ENCODE measurements around the gene DARS1.

The DARS1 gene

DNA sequence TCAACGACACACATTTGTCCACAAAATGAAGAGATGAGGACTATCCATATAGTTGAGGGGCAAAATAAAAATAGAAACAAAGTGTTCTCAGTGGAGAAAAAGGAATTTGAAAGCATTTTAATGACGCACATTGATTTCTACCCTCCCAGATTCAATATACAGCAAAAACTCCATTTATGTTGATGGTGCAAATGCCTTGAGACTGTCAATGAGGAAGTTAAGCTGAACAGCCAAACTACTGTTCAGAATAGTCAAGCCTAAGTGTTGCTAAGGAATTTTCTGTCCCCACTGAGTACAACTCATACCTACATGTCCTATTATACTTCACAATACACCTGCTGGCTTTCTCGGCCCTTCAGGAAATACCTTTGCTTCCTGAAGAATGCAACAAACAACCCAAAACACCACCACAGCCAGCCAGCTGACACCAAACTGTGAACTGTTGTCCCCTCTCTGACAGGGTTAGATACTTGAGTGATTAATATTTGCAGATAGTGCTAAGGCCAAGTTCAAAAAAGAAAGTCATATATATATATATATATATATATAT lies 27.8 kb upstream of the DARS1 start:
- Histone ChIP-seq H3K36me3 (ENCODE audit: control insufficient read depth in 2 of 2, insufficient read depth in 1 of 2, low read length in 2 of 2) (no peaks in the 10 kb centered on the region), H3K9me3 (ENCODE audit: control insufficient read depth, insufficient read depth, low read depth, low read length) (no peaks in the 10 kb centered on the region), H3K27ac (ENCODE audit: extremely low read depth, low read depth, low read length) (no peak overlapping the region), H3K4me3 (ENCODE audit: low read depth, low read length) (no peak overlapping the region), H3K4me1 (ENCODE audit: control insufficient read depth, insufficient read depth, low read length) (no peaks in the 10 kb centered on the region)
- ChIA-PET POLR2A (no interaction called here), CTCF (interaction anchor here (0.7 kb wide), 1 partner anchor 112 kb away, joined by 3 read pairs; no protein-coding TSS in a partner anchor)
- TF ChIP-seq, protein P1, sequence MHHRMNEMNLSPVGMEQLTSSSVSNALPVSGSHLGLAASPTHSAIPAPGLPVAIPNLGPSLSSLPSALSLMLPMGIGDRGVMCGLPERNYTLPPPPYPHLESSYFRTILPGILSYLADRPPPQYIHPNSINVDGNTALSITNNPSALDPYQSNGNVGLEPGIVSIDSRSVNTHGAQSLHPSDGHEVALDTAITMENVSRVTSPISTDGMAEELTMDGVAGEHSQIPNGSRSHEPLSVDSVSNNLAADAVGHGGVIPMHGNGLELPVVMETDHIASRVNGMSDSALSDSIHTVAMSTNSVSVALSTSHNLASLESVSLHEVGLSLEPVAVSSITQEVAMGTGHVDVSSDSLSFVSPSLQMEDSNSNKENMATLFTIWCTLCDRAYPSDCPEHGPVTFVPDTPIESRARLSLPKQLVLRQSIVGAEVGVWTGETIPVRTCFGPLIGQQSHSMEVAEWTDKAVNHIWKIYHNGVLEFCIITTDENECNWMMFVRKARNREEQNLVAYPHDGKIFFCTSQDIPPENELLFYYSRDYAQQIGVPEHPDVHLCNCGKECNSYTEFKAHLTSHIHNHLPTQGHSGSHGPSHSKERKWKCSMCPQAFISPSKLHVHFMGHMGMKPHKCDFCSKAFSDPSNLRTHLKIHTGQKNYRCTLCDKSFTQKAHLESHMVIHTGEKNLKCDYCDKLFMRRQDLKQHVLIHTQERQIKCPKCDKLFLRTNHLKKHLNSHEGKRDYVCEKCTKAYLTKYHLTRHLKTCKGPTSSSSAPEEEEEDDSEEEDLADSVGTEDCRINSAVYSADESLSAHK (tag by site-specific recombination; IDR thresholded peaks at IDR 0.05): no peak
- TF ChIP-seq ZNF239 (tag by site-specific recombination; IDR thresholded peaks at IDR 0.05) (no peak), ZNF248 (tag by site-specific recombination; IDR thresholded peaks at IDR 0.05) (no peak), ZNF18 (tag by site-specific recombination; IDR thresholded peaks at IDR 0.05) (no peak), ZNF391 (tag by site-specific recombination; IDR thresholded peaks at IDR 0.05; ENCODE audit: borderline replicate concordance, low read depth) (no peak), ZNF24 (tag by site-specific recombination; IDR thresholded peaks at IDR 0.05) (no peak), ZNF48 (tag by site-specific recombination; IDR thresholded peaks at IDR 0.05) (no peak)
- TF ChIP-seq, protein P2, sequence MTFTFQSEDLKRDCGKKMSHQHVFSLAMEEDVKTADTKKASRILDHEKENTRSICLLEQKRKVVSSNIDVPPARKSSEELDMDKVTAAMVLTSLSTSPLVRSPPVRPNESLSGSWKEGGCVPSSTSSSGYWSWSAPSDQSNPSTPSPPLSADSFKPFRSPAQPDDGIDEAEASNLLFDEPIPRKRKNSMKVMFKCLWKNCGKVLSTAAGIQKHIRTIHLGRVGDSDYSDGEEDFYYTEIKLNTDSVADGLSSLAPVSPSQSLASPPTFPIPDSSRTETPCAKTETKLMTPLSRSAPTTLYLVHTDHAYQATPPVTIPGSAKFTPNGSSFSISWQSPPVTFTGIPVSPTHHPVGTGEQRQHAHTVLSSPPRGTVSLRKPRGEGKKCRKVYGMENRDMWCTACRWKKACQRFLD (tag by site-specific recombination; IDR thresholded peaks at IDR 0.05): no peak
- TF ChIP-seq, protein P3, sequence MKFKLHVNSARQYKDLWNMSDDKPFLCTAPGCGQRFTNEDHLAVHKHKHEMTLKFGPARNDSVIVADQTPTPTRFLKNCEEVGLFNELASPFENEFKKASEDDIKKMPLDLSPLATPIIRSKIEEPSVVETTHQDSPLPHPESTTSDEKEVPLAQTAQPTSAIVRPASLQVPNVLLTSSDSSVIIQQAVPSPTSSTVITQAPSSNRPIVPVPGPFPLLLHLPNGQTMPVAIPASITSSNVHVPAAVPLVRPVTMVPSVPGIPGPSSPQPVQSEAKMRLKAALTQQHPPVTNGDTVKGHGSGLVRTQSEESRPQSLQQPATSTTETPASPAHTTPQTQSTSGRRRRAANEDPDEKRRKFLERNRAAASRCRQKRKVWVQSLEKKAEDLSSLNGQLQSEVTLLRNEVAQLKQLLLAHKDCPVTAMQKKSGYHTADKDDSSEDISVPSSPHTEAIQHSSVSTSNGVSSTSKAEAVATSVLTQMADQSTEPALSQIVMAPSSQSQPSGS (tag by site-specific recombination; IDR thresholded peaks at IDR 0.05; ENCODE audit: low read depth): no peak

DNA sequence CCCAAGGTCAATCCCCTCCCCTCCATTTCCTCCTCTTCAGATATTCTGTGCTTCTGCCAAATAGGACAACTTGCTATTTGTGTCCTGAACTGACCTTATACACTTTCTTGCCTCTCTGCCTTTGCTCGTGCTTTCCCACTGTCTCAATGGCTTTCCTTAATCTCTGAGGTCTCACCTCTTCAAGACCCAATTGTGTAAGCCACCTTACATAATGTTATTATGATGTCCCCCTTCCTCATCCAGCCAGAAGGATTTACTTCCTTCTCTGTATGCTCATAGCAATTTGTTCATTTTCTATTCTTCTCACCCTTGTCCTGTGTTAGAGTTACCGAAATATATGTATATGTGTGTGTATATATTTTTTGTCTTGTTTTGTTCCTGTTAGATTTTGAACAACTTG lies 26.9 kb upstream of the DARS1 start:
- ChIA-PET CTCF (no interaction called here), POLR2A (no interaction called here)
- Histone ChIP-seq H3K4me3 (ENCODE audit: low read depth, low read length) (no peak overlapping the region), H3K4me1 (ENCODE audit: control insufficient read depth, insufficient read depth, low read length) (no peaks in the 10 kb centered on the region), H3K9me3 (ENCODE audit: control insufficient read depth, insufficient read depth, low read depth, low read length) (no peaks in the 10 kb centered on the region), H3K27ac (ENCODE audit: extremely low read depth, low read depth, low read length) (no peak overlapping the region), H3K36me3 (ENCODE audit: control insufficient read depth in 2 of 2, insufficient read depth in 1 of 2, low read length in 2 of 2) (no peaks in the 10 kb centered on the region)
- no peak for TF ChIP-seq ZFP69B (tag by site-specific recombination; IDR thresholded peaks at IDR 0.05)
- TF ChIP-seq ZNF747 (tag by site-specific recombination; IDR thresholded peaks at IDR 0.05): no peak
- TF ChIP-seq EGR2 (tag by site-specific recombination; IDR thresholded peaks at IDR 0.05; ENCODE audit: low read depth): no peak
- TF ChIP-seq KLF16 (tag by site-specific recombination; IDR thresholded peaks at IDR 0.05): no peak
- TF ChIP-seq SALL2 (tag by site-specific recombination; IDR thresholded peaks at IDR 0.05; ENCODE audit: borderline replicate concordance): no peak
- no peak for TF ChIP-seq ZNF146 (tag by site-specific recombination; IDR thresholded peaks at IDR 0.05)
- no peak for TF ChIP-seq ZNF544 (tag by site-specific recombination; IDR thresholded peaks at IDR 0.05)
- TF ChIP-seq, protein P4, sequence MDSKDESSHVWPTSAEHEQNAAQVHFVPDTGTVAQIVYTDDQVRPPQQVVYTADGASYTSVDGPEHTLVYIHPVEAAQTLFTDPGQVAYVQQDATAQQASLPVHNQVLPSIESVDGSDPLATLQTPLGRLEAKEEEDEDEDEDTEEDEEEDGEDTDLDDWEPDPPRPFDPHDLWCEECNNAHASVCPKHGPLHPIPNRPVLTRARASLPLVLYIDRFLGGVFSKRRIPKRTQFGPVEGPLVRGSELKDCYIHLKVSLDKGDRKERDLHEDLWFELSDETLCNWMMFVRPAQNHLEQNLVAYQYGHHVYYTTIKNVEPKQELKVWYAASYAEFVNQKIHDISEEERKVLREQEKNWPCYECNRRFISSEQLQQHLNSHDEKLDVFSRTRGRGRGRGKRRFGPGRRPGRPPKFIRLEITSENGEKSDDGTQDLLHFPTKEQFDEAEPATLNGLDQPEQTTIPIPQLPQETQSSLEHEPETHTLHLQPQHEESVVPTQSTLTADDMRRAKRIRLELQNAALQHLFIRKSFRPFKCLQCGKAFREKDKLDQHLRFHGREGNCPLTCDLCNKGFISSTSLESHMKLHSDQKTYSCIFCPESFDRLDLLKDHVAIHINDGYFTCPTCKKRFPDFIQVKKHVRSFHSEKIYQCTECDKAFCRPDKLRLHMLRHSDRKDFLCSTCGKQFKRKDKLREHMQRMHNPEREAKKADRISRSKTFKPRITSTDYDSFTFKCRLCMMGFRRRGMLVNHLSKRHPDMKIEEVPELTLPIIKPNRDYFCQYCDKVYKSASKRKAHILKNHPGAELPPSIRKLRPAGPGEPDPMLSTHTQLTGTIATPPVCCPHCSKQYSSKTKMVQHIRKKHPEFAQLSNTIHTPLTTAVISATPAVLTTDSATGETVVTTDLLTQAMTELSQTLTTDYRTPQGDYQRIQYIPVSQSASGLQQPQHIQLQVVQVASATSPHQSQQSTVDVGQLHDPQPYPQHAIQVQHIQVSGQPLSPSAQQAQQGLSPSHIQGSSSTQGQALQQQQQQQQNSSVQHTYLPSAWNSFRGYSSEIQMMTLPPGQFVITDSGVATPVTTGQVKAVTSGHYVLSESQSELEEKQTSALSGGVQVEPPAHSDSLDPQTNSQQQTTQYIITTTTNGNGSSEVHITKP (tag by site-specific recombination; IDR thresholded peaks at IDR 0.05): no peak
- TF ChIP-seq ZNF23 (tag by site-specific recombination; IDR thresholded peaks at IDR 0.05; ENCODE audit: borderline replicate concordance): no peak

Data from HEK293 (cell line).